ENCODE measurements around the gene SMIM22.

SMIM22 gene

GRCh38 chr16:4825196-4825595 is 30.0 kb downstream of the SMIM22 start:
- DNase-seq (ENCODE audit: low read depth), result no peak

GRCh38 chr16:4826526-4826925 is 31.4 kb downstream of the SMIM22 start:
- no peak for DNase-seq (ENCODE audit: low read depth)

- DNase-seq (ENCODE audit: low read depth), result no peak
Measured at GRCh38 chr16:4826980-4827379, 31.8 kb downstream of the SMIM22 start.

- DNase-seq (ENCODE audit: low read depth), result no peak
Measured at GRCh38 chr16:4828567-4829321, 33.6 kb downstream of the SMIM22 start.

- DNase-seq (ENCODE audit: low read depth), result no peak
Measured at GRCh38 chr16:4830408-4830807, 35.2 kb downstream of the SMIM22 start.

- no peak for DNase-seq (ENCODE audit: low read depth)
Measured at GRCh38 chr16:4831616-4832015, 36.4 kb downstream of the SMIM22 start.

GRCh38 chr16:4832698-4833343 is 37.7 kb downstream of the SMIM22 start:
- no peak for DNase-seq (ENCODE audit: low read depth)

- no peak for DNase-seq (ENCODE audit: low read depth)
Measured at GRCh38 chr16:4833584-4833983, 38.4 kb downstream of the SMIM22 start.

GRCh38 chr16:4836727-4837126 is 41.6 kb downstream of the SMIM22 start:
- no peak for DNase-seq (ENCODE audit: low read depth)

GRCh38 chr16:4837733-4838501 is 42.7 kb downstream of the SMIM22 start:
- DNase-seq (ENCODE audit: low read depth), result no peak

- no peak for DNase-seq (ENCODE audit: low read depth)
Measured at GRCh38 chr16:4839942-4840341, 44.8 kb downstream of the SMIM22 start.

GRCh38 chr16:4840984-4841383 is 45.8 kb downstream of the SMIM22 start:
- DNase-seq (ENCODE audit: low read depth), result no peak
